ENCODE data around the gene STX18. TPM values are rescaled to one million over a fixed set of nuclear protein-coding genes. Genes with fewer than 3 reads are reported as not detected.

The STX18 gene
- total and polyA plus RNA-seq, 2 of the 13 experiments (the other 11 are each of a cell fraction or from before 2014, with no cell fraction given) = 23.9 to 37.1 TPM

DNA sequence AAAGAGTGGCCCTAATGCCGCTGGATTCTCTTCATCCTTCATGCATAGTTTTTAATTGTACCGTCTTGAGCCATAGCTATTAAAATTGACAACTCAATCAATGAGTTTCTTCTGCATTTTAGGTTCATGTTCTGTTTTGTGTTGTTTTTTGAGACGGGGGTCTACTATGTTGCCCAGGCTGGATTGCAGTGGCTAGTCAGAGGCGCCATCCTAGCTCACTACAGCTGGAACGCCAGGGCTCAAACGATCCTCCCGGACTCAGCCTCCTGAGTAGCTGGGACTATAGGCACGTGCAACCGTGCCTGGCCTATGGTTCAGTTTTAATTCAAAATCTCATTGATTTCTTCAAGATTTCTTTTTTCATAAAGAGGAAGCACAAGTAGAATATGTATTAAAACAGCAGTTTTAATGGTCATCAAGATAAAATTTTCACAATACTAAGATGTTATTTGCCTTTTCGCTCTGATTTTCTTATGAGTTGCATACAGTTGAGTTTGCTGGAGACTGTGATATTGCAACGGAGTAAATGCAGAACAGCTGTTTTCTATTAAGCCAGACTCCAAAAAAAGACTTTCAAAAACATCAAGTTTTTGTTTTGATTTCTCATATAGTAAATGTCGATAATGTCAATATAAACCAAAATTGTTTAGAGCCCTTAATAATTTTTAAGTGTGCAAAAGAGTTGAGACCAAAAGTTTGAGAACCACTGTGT lies 1.1 kb upstream of the STX18 start:
- 19% methylated on average over 12 of the region's 12 CpGs for WGBS (ENCODE audit: low lambda C conversion rate)
- TF ChIP-seq ZSCAN30 (CRISPR knock-in tag; IDR thresholded peaks at IDR 0.05) (no peak), BHLHE40 (IDR thresholded peaks at IDR 0.05; ENCODE audit: low read length) (peak; percentile 80)
- TF ChIP-seq, protein P1, sequence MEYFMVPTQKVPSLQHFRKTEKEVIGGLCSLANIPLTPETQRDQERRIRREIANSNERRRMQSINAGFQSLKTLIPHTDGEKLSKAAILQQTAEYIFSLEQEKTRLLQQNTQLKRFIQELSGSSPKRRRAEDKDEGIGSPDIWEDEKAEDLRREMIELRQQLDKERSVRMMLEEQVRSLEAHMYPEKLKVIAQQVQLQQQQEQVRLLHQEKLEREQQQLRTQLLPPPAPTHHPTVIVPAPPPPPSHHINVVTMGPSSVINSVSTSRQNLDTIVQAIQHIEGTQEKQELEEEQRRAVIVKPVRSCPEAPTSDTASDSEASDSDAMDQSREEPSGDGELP (IDR thresholded peaks at IDR 0.05; ENCODE audit: borderline replicate concordance, low read depth) = 0 out of 2 replicates have a peak, but pooled peaks have one; percentile 42
- FAIRE-seq (peak; percentile 18), ATAC-seq (peak; percentile 63), DNase-seq (ENCODE audit: low spot score) (peak; percentile 19)
- Histone ChIP-seq H3K27me3 (ENCODE audit: control insufficient read depth in 1 of 2, insufficient read depth in 2 of 2, low read length in 2 of 2) (no peaks in the 10 kb centered on the region), H3K4me2 (ENCODE audit: low read depth, low read length) (peak overlapping the region; percentile 97), H3K9me3 (ENCODE audit: low read length) (no peaks in the 10 kb centered on the region), H4K20me1 (ENCODE audit: insufficient read depth, low read length) (no peaks in the 10 kb centered on the region), H3K27ac (ENCODE audit: extremely low read length, insufficient read depth, low read length) (peak overlapping the region; percentile 91), H3K79me2 (ENCODE audit: insufficient read depth, low read length) (peaks cover 46% of the 10 kb centered on the region), H3K36me3 (replicated peaks in 1 of 2; ENCODE audit: control insufficient read depth in 1 of 2, insufficient read depth in 2 of 2, low read length in 2 of 2) (peaks cover 2 to 4% of the 10 kb centered on the region in 2 experiments; a peak in 2 of 5 replicates), H3K4me3 (replicated peaks in 1 of 3; ENCODE audit: insufficient read depth in 1 of 3, low read depth in 2 of 3, low read length in 3 of 3) (peak overlapping the region; percentile 86 to 94 (median 86)), H3K9ac (ENCODE audit: insufficient read depth, low read depth, low read length) (peak overlapping the region; percentile 90), H3K4me1 (ENCODE audit: insufficient read depth, low read length) (peaks cover 49% of the 10 kb centered on the region), H2AFZ (ENCODE audit: low read length) (peak overlapping the region; percentile 80)
- in situ Hi-C loops (cut with HindIII; ENCODE audit: extremely low pct_ligation_motif_present, low pct_unique_long_range_greater_than_20kb) = no loop called here
- no TSS peak for BruUV-seq (replicated peaks)
- ChIA-PET POLR2A (interaction anchor here (0.6 to 1.8 kb wide), 9 partner anchors 9 to 118 kb away, joined by 3 to 12 read pairs (median 5); no protein-coding TSS in a partner anchor), CTCF (ENCODE audit: low intra/inter-chr PET ratio, low total read pairs) (no interaction called here)
- intact Hi-C loops (cut with micrococcal nuclease; ENCODE audit: unreplicated experiment) = loop anchor here (2.0 to 10.0 kb wide), 3 partner anchors 56 to 322 kb away; no protein-coding TSS in a partner anchor

DNA sequence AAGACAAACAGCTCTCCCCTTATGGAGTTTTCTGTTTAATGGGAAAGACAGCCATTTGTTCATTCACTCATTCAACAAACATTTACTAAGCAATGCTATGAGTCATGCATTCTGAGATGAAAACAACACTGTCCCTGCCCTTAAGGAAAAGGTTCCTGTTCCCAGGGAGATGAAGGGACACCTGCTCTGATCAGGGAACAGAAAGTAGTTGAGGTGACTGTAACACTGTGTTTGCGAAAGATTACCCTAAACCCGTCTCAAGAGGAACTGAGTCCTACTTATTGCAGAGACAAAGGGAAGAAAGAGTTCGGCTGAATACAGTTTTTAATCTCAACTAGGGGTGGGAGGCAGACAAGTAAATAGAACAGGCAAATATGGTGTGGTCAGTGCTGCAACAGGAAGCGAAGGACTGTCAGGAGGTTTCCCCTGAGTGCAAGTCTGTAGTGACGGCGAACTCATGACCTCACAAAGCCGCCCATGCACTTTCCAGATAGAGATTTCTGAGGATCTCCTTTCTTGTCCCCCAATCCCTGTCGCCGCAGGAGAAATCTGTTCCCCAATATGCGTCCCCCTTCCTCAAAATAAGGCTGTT lies 712 bp downstream of the STX18 start:
- ChIA-PET CTCF (ENCODE audit: low intra/inter-chr PET ratio, low total read pairs) (no interaction called here), POLR2A (interaction anchor here (0.7 to 1.8 kb wide), 4 partner anchors 11 to 100 kb away, joined by 4 to 12 read pairs (median 6); no protein-coding TSS in a partner anchor)
- Histone ChIP-seq H3K27me3 (ENCODE audit: control insufficient read depth in 1 of 2, insufficient read depth in 2 of 2, low read length in 2 of 2) (no peaks in the 10 kb centered on the region), H3K36me3 (replicated peaks in 1 of 2; ENCODE audit: control insufficient read depth in 1 of 2, insufficient read depth in 2 of 2, low read length in 2 of 2) (peaks cover 0 to 4% of the 10 kb centered on the region in 2 experiments; a peak in 1 of 5 replicates), H3K4me3 (replicated peaks in 1 of 3; ENCODE audit: insufficient read depth in 1 of 3, low read depth in 2 of 3, low read length in 3 of 3) (peak overlapping the region; percentile 86 to 94 (median 86)), H3K27ac (ENCODE audit: extremely low read length, insufficient read depth, low read length) (peak overlapping the region; percentile 91), H3K79me2 (ENCODE audit: insufficient read depth, low read length) (peaks cover 62% of the 10 kb centered on the region), H2AFZ (ENCODE audit: low read length) (no peak overlapping the region), H3K4me1 (ENCODE audit: insufficient read depth, low read length) (peaks cover 59% of the 10 kb centered on the region), H3K4me2 (ENCODE audit: low read depth, low read length) (peak overlapping the region; percentile 80), H3K9ac (ENCODE audit: insufficient read depth, low read depth, low read length) (peak overlapping the region; percentile 90), H4K20me1 (ENCODE audit: insufficient read depth, low read length) (no peaks in the 10 kb centered on the region), H3K9me3 (ENCODE audit: low read length) (no peaks in the 10 kb centered on the region)
- TSS peak; percentile 61 for BruUV-seq (replicated peaks)
- WGBS (ENCODE audit: low lambda C conversion rate) = under 1% methylated on average over 7 of the region's 10 CpGs
- in situ Hi-C loops (cut with HindIII; ENCODE audit: extremely low pct_ligation_motif_present, low pct_unique_long_range_greater_than_20kb) = no loop called here
- ATAC-seq = peak; percentile 71
- intact Hi-C loops (cut with micrococcal nuclease; ENCODE audit: unreplicated experiment) = loop anchor here (2.0 to 10.0 kb wide), 3 partner anchors 20 to 324 kb away; no protein-coding TSS in a partner anchor
- DNase-seq (ENCODE audit: low spot score) = peak; percentile 60
- FAIRE-seq = peak; percentile 37
- TF ChIP-seq SMARCE1 (IDR thresholded peaks at IDR 0.05; ENCODE audit: borderline replicate concordance) = no peak
- TF ChIP-seq, protein P2, sequence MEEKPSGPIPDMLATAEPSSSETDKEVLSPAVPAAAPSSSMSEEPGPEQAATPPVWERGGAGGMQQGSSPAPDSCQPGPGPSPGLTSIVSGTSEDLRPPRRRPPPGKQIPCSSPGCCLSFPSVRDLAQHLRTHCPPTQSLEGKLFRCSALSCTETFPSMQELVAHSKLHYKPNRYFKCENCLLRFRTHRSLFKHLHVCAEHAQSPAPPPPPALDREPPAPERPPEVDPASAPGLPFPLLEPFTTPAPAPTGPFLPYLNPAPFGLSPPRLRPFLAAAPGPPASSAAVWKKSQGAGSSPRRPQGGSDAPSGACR (CRISPR knock-in tag; IDR thresholded peaks at IDR 0.05) = no peak
- TF ChIP-seq LCORL (IDR thresholded peaks at IDR 0.05) = no peak
- no peak for TF ChIP-seq LCORL (CRISPR knock-in tag; IDR thresholded peaks at IDR 0.05)
- TF ChIP-seq, protein P3, sequence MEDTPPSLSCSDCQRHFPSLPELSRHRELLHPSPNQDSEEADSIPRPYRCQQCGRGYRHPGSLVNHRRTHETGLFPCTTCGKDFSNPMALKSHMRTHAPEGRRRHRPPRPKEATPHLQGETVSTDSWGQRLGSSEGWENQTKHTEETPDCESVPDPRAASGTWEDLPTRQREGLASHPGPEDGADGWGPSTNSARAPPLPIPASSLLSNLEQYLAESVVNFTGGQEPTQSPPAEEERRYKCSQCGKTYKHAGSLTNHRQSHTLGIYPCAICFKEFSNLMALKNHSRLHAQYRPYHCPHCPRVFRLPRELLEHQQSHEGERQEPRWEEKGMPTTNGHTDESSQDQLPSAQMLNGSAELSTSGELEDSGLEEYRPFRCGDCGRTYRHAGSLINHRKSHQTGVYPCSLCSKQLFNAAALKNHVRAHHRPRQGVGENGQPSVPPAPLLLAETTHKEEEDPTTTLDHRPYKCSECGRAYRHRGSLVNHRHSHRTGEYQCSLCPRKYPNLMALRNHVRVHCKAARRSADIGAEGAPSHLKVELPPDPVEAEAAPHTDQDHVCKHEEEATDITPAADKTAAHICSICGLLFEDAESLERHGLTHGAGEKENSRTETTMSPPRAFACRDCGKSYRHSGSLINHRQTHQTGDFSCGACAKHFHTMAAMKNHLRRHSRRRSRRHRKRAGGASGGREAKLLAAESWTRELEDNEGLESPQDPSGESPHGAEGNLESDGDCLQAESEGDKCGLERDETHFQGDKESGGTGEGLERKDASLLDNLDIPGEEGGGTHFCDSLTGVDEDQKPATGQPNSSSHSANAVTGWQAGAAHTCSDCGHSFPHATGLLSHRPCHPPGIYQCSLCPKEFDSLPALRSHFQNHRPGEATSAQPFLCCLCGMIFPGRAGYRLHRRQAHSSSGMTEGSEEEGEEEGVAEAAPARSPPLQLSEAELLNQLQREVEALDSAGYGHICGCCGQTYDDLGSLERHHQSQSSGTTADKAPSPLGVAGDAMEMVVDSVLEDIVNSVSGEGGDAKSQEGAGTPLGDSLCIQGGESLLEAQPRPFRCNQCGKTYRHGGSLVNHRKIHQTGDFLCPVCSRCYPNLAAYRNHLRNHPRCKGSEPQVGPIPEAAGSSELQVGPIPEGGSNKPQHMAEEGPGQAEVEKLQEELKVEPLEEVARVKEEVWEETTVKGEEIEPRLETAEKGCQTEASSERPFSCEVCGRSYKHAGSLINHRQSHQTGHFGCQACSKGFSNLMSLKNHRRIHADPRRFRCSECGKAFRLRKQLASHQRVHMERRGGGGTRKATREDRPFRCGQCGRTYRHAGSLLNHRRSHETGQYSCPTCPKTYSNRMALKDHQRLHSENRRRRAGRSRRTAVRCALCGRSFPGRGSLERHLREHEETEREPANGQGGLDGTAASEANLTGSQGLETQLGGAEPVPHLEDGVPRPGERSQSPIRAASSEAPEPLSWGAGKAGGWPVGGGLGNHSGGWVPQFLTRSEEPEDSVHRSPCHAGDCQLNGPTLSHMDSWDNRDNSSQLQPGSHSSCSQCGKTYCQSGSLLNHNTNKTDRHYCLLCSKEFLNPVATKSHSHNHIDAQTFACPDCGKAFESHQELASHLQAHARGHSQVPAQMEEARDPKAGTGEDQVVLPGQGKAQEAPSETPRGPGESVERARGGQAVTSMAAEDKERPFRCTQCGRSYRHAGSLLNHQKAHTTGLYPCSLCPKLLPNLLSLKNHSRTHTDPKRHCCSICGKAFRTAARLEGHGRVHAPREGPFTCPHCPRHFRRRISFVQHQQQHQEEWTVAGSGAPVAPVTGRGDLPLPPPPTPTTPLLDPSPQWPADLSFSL (CRISPR knock-in tag; IDR thresholded peaks at IDR 0.05) = no peak

Data from HepG2 (cell line).